H1 (cell line): ENCODE measurements around the gene HSPA1A. TPM values are rescaled to one million over a fixed set of nuclear protein-coding genes. Genes with fewer than 3 reads are reported as not detected.

Experiments
- CTCF ChIA-PET: fragments of 300-600 bp; sonication (Branson Sonifier 250); formaldehyde crosslinking; loops from one replicate; lab custom pipeline; 2021; ENCODE audit not compliant: partially characterized antibody; lab: Charles Lee
- POLR2A ChIA-PET: fragments of 300-600 bp; sonication (Branson Sonifier 250); formaldehyde crosslinking; loops from one replicate; lab custom pipeline; 2021; ENCODE audit warnings: inconsistent platforms; ENCODE audit not compliant: partially characterized antibody; lab: Charles Lee
- DNase-seq, 2 experiments: peaks; one replicate each; pipeline versions ENCODE4 v3.0.0 to v3.0.0-alpha.2; 2010 to 2022; ENCODE audit warnings: low spot score in 2 of 2, low read depth in 1 of 2, mixed read lengths in 1 of 2
- FAIRE-seq: peaks from 2 replicates; lab custom pipeline; 2011; peaks lifted over from hg19 to GRCh38; lab: Jason Lieb, UNC
- H2AFZ ChIP-seq: 2 replicates; pipeline ENCODE4 v1.8.1; 2012; ENCODE audit warnings: low read length, inconsistent platforms
- H2AK5ac ChIP-seq: 2 replicates; pipeline ENCODE4 v1.6.1; 2013; ENCODE audit warnings: low read depth, low read length
- H2BK120ac ChIP-seq: replicated peaks from 2 replicates; pipeline ENCODE3; 2013; ENCODE audit warnings: low read depth, low read length, inconsistent platforms
- H2BK12ac ChIP-seq: 2 replicates; pipeline ENCODE4 v1.6.1; 2013; ENCODE audit warnings: low read depth, low read length
- H2BK15ac ChIP-seq: 2 replicates; pipeline ENCODE4 v1.6.1; 2013; ENCODE audit warnings: low read length
- H2BK20ac ChIP-seq: 2 replicates; pipeline ENCODE4 v1.6.1; 2013; ENCODE audit warnings: low read length
- H2BK5ac ChIP-seq: 2 replicates; pipeline ENCODE4 v1.6.1; 2013; ENCODE audit warnings: low read depth, low read length
- H3K14ac ChIP-seq: 2 replicates; pipeline ENCODE4 v1.6.1; 2013; ENCODE audit warnings: inconsistent platforms; ENCODE audit not compliant: insufficient read length
- H3K18ac ChIP-seq: 2 replicates; pipeline ENCODE4 v1.6.1; 2013; ENCODE audit warnings: low read length; ENCODE audit errors: extremely low read depth
- H3K23ac ChIP-seq: 2 replicates; pipeline ENCODE4 v1.6.1; 2013; ENCODE audit warnings: inconsistent platforms; ENCODE audit not compliant: insufficient read length
- H3K23me2 ChIP-seq: 2 replicates; pipeline ENCODE4 v1.6.1; 2013; ENCODE audit warnings: low read depth, low read length
- H3K27ac ChIP-seq: 2 replicates; pipeline ENCODE4 v1.6.1; 2011; ENCODE audit warnings: low read depth, low read length, inconsistent platforms
- H3K27me3 ChIP-seq, 4 experiments: replicated peaks in 1 of 4; 1 replicate in 1 of 4; 2 replicates in 3 of 4; pipeline versions ENCODE4 v1.6.1 to v1.8.1; 2011 to 2013; ENCODE audit warnings: low read length in 3 of 4, mild to moderate bottlenecking in 3 of 4, inconsistent platforms in 2 of 4, mixed read lengths in 2 of 4, moderate library complexity in 1 of 4; ENCODE audit not compliant: control insufficient read depth in 3 of 4, insufficient read depth in 3 of 4; ENCODE audit errors: extremely low read depth in 1 of 4
- H3K36me3 ChIP-seq, 4 experiments: 2 replicates each; pipeline versions ENCODE4 v1.6.1 to v1.8.1; 2011 to 2013; ENCODE audit warnings: mild to moderate bottlenecking in 4 of 4, low read length in 3 of 4, moderate library complexity in 2 of 4, control low read depth in 1 of 4, inconsistent platforms in 1 of 4; ENCODE audit not compliant: insufficient read depth in 4 of 4, control insufficient read depth in 2 of 4
- H3K4ac ChIP-seq: replicated peaks from 2 replicates; pipeline ENCODE3; 2013; ENCODE audit warnings: low read length, low read depth, mixed read lengths, inconsistent platforms; ENCODE audit not compliant: insufficient read length
- H3K4me1 ChIP-seq, 4 experiments: replicated peaks in 1 of 4; 1 replicate in 1 of 4; 2 replicates in 3 of 4; pipeline versions ENCODE4 v1.6.1 to v1.8.1; 2011 to 2013; ENCODE audit warnings: low read length in 3 of 4, inconsistent platforms in 2 of 4, mixed read lengths in 1 of 4; ENCODE audit not compliant: insufficient read depth in 4 of 4, control insufficient read depth in 3 of 4
- H3K4me2 ChIP-seq, 2 experiments: 2 replicates each; pipeline versions ENCODE4 v1.6.1 to v1.8.1; 2011 to 2013; ENCODE audit warnings: low read depth in 2 of 2, low read length in 2 of 2, control low read depth in 1 of 2, inconsistent platforms in 1 of 2, mild to moderate bottlenecking in 1 of 2; ENCODE audit not compliant: insufficient read depth in 1 of 2
- H3K4me3 ChIP-seq, 4 experiments: fragments of 200-600, 300-600 bp in 1 of 4; sonication (generic), shearing (Covaris generic), sonication (Bioruptor Twin) in 1 of 4; 2 replicates each; pipeline versions ENCODE4 v1.5.1 to v1.8.1; 2011 to 2016; ENCODE audit warnings: low read length in 4 of 4, low read depth in 3 of 4, control low read depth in 2 of 4, inconsistent platforms in 2 of 4, mild to moderate bottlenecking in 2 of 4, mixed read lengths in 1 of 4, moderate library complexity in 1 of 4; ENCODE audit not compliant: insufficient read depth in 2 of 4; ENCODE audit errors: extremely low read depth in 1 of 4
- H3K56ac ChIP-seq: replicated peaks from 2 replicates; pipeline ENCODE3; 2013; ENCODE audit warnings: low read depth, mild to moderate bottlenecking, mixed read lengths, low read length, inconsistent platforms; ENCODE audit not compliant: insufficient read length
- H3K79me1 ChIP-seq: 2 replicates; pipeline ENCODE4 v1.6.1; 2013; ENCODE audit warnings: low read depth, low read length, control low read depth
- H3K79me2 ChIP-seq, 2 experiments: 2 replicates each; pipeline versions ENCODE4 v1.6.1 to v1.8.1; 2012 to 2013; ENCODE audit warnings: low read length in 2 of 2, mild to moderate bottlenecking in 2 of 2, inconsistent platforms in 1 of 2; ENCODE audit not compliant: insufficient read depth in 2 of 2, control insufficient read depth in 1 of 2
- H3K9ac ChIP-seq, 4 experiments: replicated peaks in 1 of 4; 1 replicate in 1 of 4; 2 replicates in 3 of 4; pipeline versions ENCODE4 v1.6.1 to v1.8.1; 2011 to 2013; ENCODE audit warnings: low read depth in 3 of 4, low read length in 3 of 4, control low read depth in 2 of 4, mild to moderate bottlenecking in 2 of 4, moderate library complexity in 2 of 4, inconsistent platforms in 1 of 4; ENCODE audit errors: extremely low read depth in 1 of 4
- H3K9me3 ChIP-seq, 2 experiments: 2 replicates each; pipeline versions ENCODE4 v1.6.1 to v1.8.1; 2012 to 2013; ENCODE audit warnings: mild to moderate bottlenecking in 2 of 2, moderate library complexity in 2 of 2, control low read depth in 1 of 2, inconsistent platforms in 1 of 2, low read depth in 1 of 2, low read length in 1 of 2, mixed read lengths in 1 of 2; ENCODE audit not compliant: insufficient read depth in 2 of 2
- H4K20me1 ChIP-seq, 2 experiments: replicated peaks in 1 of 2; 2 replicates each; pipeline versions ENCODE3 to v1.8.1; 2011 to 2013; ENCODE audit warnings: inconsistent platforms in 2 of 2, low read length in 2 of 2, mild to moderate bottlenecking in 1 of 2; ENCODE audit not compliant: insufficient read depth in 2 of 2, control insufficient read depth in 1 of 2
- H4K5ac ChIP-seq: 2 replicates; pipeline ENCODE4 v1.6.1; 2013; ENCODE audit warnings: low read length, low read depth, mixed read lengths, inconsistent platforms; ENCODE audit not compliant: insufficient read length
- H4K8ac ChIP-seq: 2 replicates; pipeline ENCODE4 v1.8.0; 2013; ENCODE audit warnings: mild to moderate bottlenecking, moderate library complexity, low read length, inconsistent platforms; ENCODE audit not compliant: insufficient read depth; ENCODE audit errors: extremely low read depth
- H4K91ac ChIP-seq: replicated peaks from 2 replicates; pipeline ENCODE3; 2013; ENCODE audit warnings: low read length, mixed read lengths, inconsistent platforms; ENCODE audit not compliant: insufficient read length
- BRCA1 ChIP-seq: IDR thresholded peaks from 2 replicates; pipeline ENCODE4 v1.6.1; 2012; ENCODE audit warnings: low read depth, low read length, improper control_type of control experiment
- CBX5 ChIP-seq: fragments of 300-800, 300-1000 bp; sonication (generic); IDR thresholded peaks from 2 replicates; pipeline ENCODE4 v1.7.1; 2016; ENCODE audit warnings: antibody characterized with exemption, low read length, low read depth
- CHD1 ChIP-seq: IDR thresholded peaks from 2 replicates; pipeline ENCODE4 v1.6.1; 2012; ENCODE audit warnings: low read depth, low read length, improper control_type of control experiment
- EGR1 ChIP-seq: IDR thresholded peaks from 2 replicates; pipeline ENCODE4 v1.6.1; 2011; ENCODE audit warnings: low read depth, low read length, borderline replicate concordance
- GTF2F1 ChIP-seq: IDR thresholded peaks from 2 replicates; pipeline ENCODE4 v1.6.1; 2012; ENCODE audit warnings: low read depth, low read length, improper control_type of control experiment, borderline replicate concordance
- JUN ChIP-seq: IDR thresholded peaks from 2 replicates; pipeline ENCODE4 v1.6.1; 2011; ENCODE audit warnings: low read depth, mild to moderate bottlenecking, improper control_type of control experiment, low read length
- KDM1A ChIP-seq: fragments of 200-600, 300-600 bp; sonication (generic); IDR thresholded peaks from 2 replicates; pipeline ENCODE4 v1.7.1; 2016; ENCODE audit warnings: mild to moderate bottlenecking, low read length, borderline replicate concordance
- RFX5 ChIP-seq: IDR thresholded peaks from 2 replicates; pipeline ENCODE4 v1.6.1; 2011; ENCODE audit warnings: low read depth, low read length, improper control_type of control experiment, borderline replicate concordance
- SIRT6 ChIP-seq: IDR thresholded peaks from one replicate; pipeline ENCODE4 v1.7.1; 2012; ENCODE audit warnings: low read length, inconsistent platforms
- SP1 ChIP-seq: IDR thresholded peaks from 2 replicates; pipeline ENCODE4 v1.6.1; 2011; ENCODE audit warnings: low read depth, low read length
- SP2 ChIP-seq: IDR thresholded peaks from 2 replicates; pipeline ENCODE4 v1.6.1; 2012; ENCODE audit warnings: mild to moderate bottlenecking, low read length, inconsistent platforms
- SP4 ChIP-seq: IDR thresholded peaks from 2 replicates; pipeline ENCODE4 v1.6.1; 2012; ENCODE audit warnings: low read length, inconsistent platforms
- ZNF274 ChIP-seq: IDR thresholded peaks from 2 replicates; pipeline ENCODE4 v1.7.0; 2012; ENCODE audit warnings: low read length, borderline replicate concordance; ENCODE audit errors: extremely low read depth
- WGBS, 2 experiments: shearing (Covaris generic) in 1 of 2; methylation state at CpG; one replicate each; pipeline versions ENCODE4 v1.1.6 to v1.1.7; 2013 to 2015; ENCODE audit warnings: low lambda C conversion rate in 2 of 2, mixed read lengths in 2 of 2, inconsistent platforms in 1 of 2, low coverage in 1 of 2, missing lambda C conversion rate in 1 of 2; ENCODE audit not compliant: insufficient replicate concordance in 2 of 2, insufficient coverage in 1 of 2, insufficient read length in 1 of 2; ENCODE audit errors: extremely low coverage in 1 of 2, missing lambda C conversion rate in 1 of 2; 5-methylcytosine and 5-hydroxymethylcytosine counted together
- polyA plus RNA-seq, 7 experiments: library from polyadenylated mRNA; depleted of rRNA in 3 of 7; stranded (reverse) in 5 of 7; unstranded in 2 of 7; fragments of >200 nt in 5 of 7; fragments of 200-250 nt in 2 of 7; gene quantifications; 1 replicate in 5 of 7; 2 replicates in 1 of 7; 4 replicates in 1 of 7; pipeline versions ENCODE4 v1.2.1 to v1.2.3, GENCODE V29; 2011 to 2013; ENCODE audit warnings: missing spikeins in 2 of 7, mixed read lengths in 2 of 7
- total RNA-seq: library from RNA; stranded (reverse); fragmentation: NEBNext Ultra II Directional; extraction: Animal tissue kit (Norgen Biotek cat#: 25700); gene quantifications from 2 replicates; pipeline ENCODE4 v1.2.1, GENCODE V29; 2021
- TF ChIP-seq, protein P1 (sequence below): IDR thresholded peaks from 2 replicates; pipeline ENCODE4 v1.6.1; 2012; ENCODE audit warnings: inconsistent platforms

The HSPA1A gene
- total and polyA plus RNA-seq, 2 of the 8 experiments (the other 6 are each of a cell fraction or from before 2014, with no cell fraction given) = 40.7 to 54.0 TPM

DNA sequence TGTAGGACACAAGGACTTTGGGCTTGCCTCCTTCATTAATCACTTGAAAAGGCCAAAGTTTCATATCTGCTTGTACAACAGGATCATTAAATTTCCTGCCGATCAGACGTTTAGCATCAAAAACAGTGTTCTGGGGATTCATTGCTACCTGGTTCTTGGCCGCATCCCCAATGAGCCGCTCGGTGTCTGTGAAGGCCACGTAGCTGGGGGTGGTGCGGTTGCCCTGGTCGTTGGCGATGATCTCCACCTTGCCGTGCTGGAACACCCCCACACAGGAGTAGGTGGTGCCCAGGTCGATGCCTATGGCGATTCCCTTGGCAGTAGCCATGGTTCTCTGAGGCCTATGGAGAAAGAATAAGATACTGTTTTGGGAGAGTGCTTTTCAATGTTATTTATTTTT lies 3.7 kb upstream of the HSPA1A start:
- Histone ChIP-seq H3K18ac (no peak overlapping the region), H3K79me2 (no peaks in the 10 kb centered on the region), H3K56ac (no peak overlapping the region), H3K4ac (no peak overlapping the region), H2AK5ac (no peak overlapping the region), H2AFZ (no peak overlapping the region), H3K4me3 (no peak overlapping the region), H4K8ac (no peak overlapping the region), H3K23ac (no peak overlapping the region), H2BK15ac (no peak overlapping the region), H3K9ac (no peak overlapping the region), H3K9me3 (no peaks in the 10 kb centered on the region), H2BK5ac (no peak overlapping the region), H2BK12ac (no peak overlapping the region), H3K4me1 (peaks cover 0 to 3% (median 1%) of the 10 kb centered on the region in 4 experiments; a peak in 4 of 7 replicates), H3K4me2 (no peak overlapping the region), H4K5ac (no peak overlapping the region), H3K23me2 (peaks cover 6% of the 10 kb centered on the region; the same call in 1 of the 2 replicates), H3K36me3 (no peaks in the 10 kb centered on the region), H2BK20ac (no peak overlapping the region), H3K79me1 (no peaks in the 10 kb centered on the region), H4K91ac (no peak overlapping the region), H4K20me1 (no peaks in the 10 kb centered on the region), H2BK120ac (no peak overlapping the region), H3K14ac (no peak overlapping the region), H3K27ac (no peak overlapping the region), H3K27me3 (no peaks in the 10 kb centered on the region)
- WGBS, 2 experiments = 98% methylated on average over 12 of the region's 12 CpGs; no CpG with 5 or more reads in 1 of the 2 experiments
- FAIRE-seq (no peak), DNase-seq (no peak)
- POLR2A ChIA-PET = interaction anchor here (0.6 to 6.3 kb wide), 8 partner anchors 10 to 71 kb away, joined by 3 to 119 read pairs (median 8); partner anchors contain the start of gene HSPA1B
- CTCF ChIA-PET = interaction anchor here (0.9 to 1.2 kb wide), 3 partner anchors 11 to 27 kb away, joined by 3 to 4 read pairs (median 4); no protein-coding TSS in a partner anchor
- TF ChIP-seq CBX5 = no peak
- TF ChIP-seq SIRT6 = no peak
- no peak for TF ChIP-seq KDM1A
- TF ChIP-seq, protein P1, sequence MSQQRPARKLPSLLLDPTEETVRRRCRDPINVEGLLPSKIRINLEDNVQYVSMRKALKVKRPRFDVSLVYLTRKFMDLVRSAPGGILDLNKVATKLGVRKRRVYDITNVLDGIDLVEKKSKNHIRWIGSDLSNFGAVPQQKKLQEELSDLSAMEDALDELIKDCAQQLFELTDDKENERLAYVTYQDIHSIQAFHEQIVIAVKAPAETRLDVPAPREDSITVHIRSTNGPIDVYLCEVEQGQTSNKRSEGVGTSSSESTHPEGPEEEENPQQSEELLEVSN = no peak
- TF ChIP-seq SP2 = no peak
- TF ChIP-seq GTF2F1 = no peak
- no peak for TF ChIP-seq RFX5
- no peak for TF ChIP-seq EGR1
- TF ChIP-seq ZNF274 = no peak
- TF ChIP-seq CHD1 = no peak
- TF ChIP-seq BRCA1 = no peak
- no peak for TF ChIP-seq JUN
- no peak for TF ChIP-seq SP4
- no peak for TF ChIP-seq SP1
